DMS79 (cell line): ENCODE measurements around the gene GCHFR.

Experiments used
- DNase-seq: peaks from one replicate; lab custom pipeline; 2025; lab: John Stamatoyannopoulos, UW

Gene GCHFR

GRCh38 chr15:40808861-40809450 is 45.1 kb downstream of the GCHFR start:
- no peak for DNase-seq

GRCh38 chr15:40812721-40813425 is 49.0 kb downstream of the GCHFR start:
- DNase-seq = no peak

GRCh38 chr15:40815042-40815698 is 51.3 kb downstream of the GCHFR start:
- DNase-seq = peak; percentile 59
